GM12872 (cell line): ENCODE data around the gene KCNG2.

ENCODE experiments used
- CTCF ChIP-seq: IDR thresholded peaks from 3 replicates; pipeline ENCODE4 v1.5.1; 2011; ENCODE audit warnings: low read depth, mild to moderate bottlenecking, low read length, moderate library complexity; ENCODE audit not compliant: insufficient read depth

The KCNG2 gene

GRCh38 chr18:79924814-79925731 lies 127.3 kb downstream of the KCNG2 start:
- TF ChIP-seq CTCF = no peak

GRCh38 chr18:79926306-79926705 lies 128.6 kb downstream of the KCNG2 start:
- no peak for TF ChIP-seq CTCF

GRCh38 chr18:79926715-79927606 lies 129.2 kb downstream of the KCNG2 start:
- no peak for TF ChIP-seq CTCF

- no peak for TF ChIP-seq CTCF
Observed at GRCh38 chr18:79927607-79928562, 130.1 kb downstream of the KCNG2 start.

GRCh38 chr18:79928563-79928960 lies 130.8 kb downstream of the KCNG2 start:
- TF ChIP-seq CTCF = no peak

GRCh38 chr18:79930020-79930642 lies 132.4 kb downstream of the KCNG2 start:
- no peak for TF ChIP-seq CTCF
